Natural killer cell (primary cell): ENCODE results near the gene RPS21. TPM values are rescaled to one million over a fixed set of nuclear protein-coding genes. Genes with fewer than 3 reads are reported as not detected.

ENCODE experiments used
- ATAC-seq, 3 donors: fragments of 150-1000 bp in 2 of 3; fragments of 200-7000 bp in 1 of 3; cut with Tn5 transposase; 1 replicate in 1 of 3; 2 replicates in 2 of 3; pipeline ENCODE4 v1.10.0; 2021; ENCODE audit warnings: mild to moderate bottlenecking in 2 of 3, moderate library complexity in 2 of 3
- DNase-seq, 2 donors: peaks; one replicate each; pipeline versions ENCODE4 v3.0.0 to v3.0.0-alpha.2; 2013 to 2021; ENCODE audit warnings: mixed read lengths in 1 of 2
- H3K27ac ChIP-seq: one replicate; pipeline ENCODE4 v1.5.1; 2013; ENCODE audit warnings: mild to moderate bottlenecking, low read length
- H3K27me3 ChIP-seq: one replicate; pipeline ENCODE4 v1.6.1; 2013; ENCODE audit warnings: low read length; ENCODE audit not compliant: control insufficient read depth, insufficient read depth
- H3K36me3 ChIP-seq: one replicate; pipeline ENCODE4 v1.6.1; 2013; ENCODE audit warnings: low read length; ENCODE audit not compliant: control insufficient read depth, insufficient read depth
- H3K4me1 ChIP-seq: one replicate; pipeline ENCODE4 v1.6.1; 2013; ENCODE audit warnings: low read length; ENCODE audit not compliant: control insufficient read depth, insufficient read depth
- H3K4me3 ChIP-seq: one replicate; pipeline ENCODE4 v1.5.1; 2013; ENCODE audit warnings: low read length
- H3K9me3 ChIP-seq: one replicate; pipeline ENCODE4 v1.6.1; 2013; ENCODE audit warnings: low read length; ENCODE audit not compliant: control insufficient read depth, insufficient read depth
- H3K27ac Mint-ChIP-seq, 2 donors: one replicate each; pipeline ENCODE4 v1.8.0; 2022; ENCODE audit warnings: mild to moderate bottlenecking in 2 of 2, mixed read lengths in 2 of 2, moderate library complexity in 1 of 2
- H3K27me3 Mint-ChIP-seq, 2 donors: one replicate each; pipeline ENCODE4 v1.8.0; 2022; ENCODE audit warnings: low read depth in 2 of 2, mixed read lengths in 2 of 2
- H3K36me3 Mint-ChIP-seq: one replicate; pipeline ENCODE4 v1.8.0; 2022; ENCODE audit warnings: mixed read lengths
- H3K4me1 Mint-ChIP-seq, 2 donors: one replicate each; pipeline ENCODE4 v1.8.0; 2022; ENCODE audit warnings: mixed read lengths in 2 of 2
- H3K4me3 Mint-ChIP-seq: one replicate; pipeline ENCODE4 v1.8.0; 2022; ENCODE audit warnings: mild to moderate bottlenecking, moderate library complexity, mixed read lengths
- H3K9me3 Mint-ChIP-seq, 2 donors: one replicate each; pipeline ENCODE4 v1.8.0; 2022; ENCODE audit warnings: mixed read lengths in 2 of 2
- WGBS: methylation state at CpG from one replicate; pipeline ENCODE4 v1.1.7; 2013; ENCODE audit warnings: missing lambda C conversion rate; ENCODE audit not compliant: insufficient coverage; 5-methylcytosine and 5-hydroxymethylcytosine counted together
- intact Hi-C: fragments of 100-400 bp; cut with micrococcal nuclease; formaldehyde crosslinking; loops from one replicate; pipeline ENCODE4 v1.14.2; 2022
- total RNA-seq, 4 donors: library from RNA; stranded (reverse); fragments of 120-200 nt in 1 of 4; gene quantifications; one replicate each; pipeline versions ENCODE4 v1.2.3 to v1.2.4, GENCODE V29; 2013 to 2022
- TF ChIP-seq, protein P1 (sequence below): fragments of 200-600 bp; IDR thresholded peaks from one replicate; pipeline ENCODE4 v1.8.0; 2022; ENCODE audit warnings: antibody characterized with exemption

RPS21 gene
- total RNA-seq, 3 donors from 2014 or later (not counting 1 experiment from before 2014, with no cell fraction given): 887 to 1,244 (median 1,112) TPM

DNA sequence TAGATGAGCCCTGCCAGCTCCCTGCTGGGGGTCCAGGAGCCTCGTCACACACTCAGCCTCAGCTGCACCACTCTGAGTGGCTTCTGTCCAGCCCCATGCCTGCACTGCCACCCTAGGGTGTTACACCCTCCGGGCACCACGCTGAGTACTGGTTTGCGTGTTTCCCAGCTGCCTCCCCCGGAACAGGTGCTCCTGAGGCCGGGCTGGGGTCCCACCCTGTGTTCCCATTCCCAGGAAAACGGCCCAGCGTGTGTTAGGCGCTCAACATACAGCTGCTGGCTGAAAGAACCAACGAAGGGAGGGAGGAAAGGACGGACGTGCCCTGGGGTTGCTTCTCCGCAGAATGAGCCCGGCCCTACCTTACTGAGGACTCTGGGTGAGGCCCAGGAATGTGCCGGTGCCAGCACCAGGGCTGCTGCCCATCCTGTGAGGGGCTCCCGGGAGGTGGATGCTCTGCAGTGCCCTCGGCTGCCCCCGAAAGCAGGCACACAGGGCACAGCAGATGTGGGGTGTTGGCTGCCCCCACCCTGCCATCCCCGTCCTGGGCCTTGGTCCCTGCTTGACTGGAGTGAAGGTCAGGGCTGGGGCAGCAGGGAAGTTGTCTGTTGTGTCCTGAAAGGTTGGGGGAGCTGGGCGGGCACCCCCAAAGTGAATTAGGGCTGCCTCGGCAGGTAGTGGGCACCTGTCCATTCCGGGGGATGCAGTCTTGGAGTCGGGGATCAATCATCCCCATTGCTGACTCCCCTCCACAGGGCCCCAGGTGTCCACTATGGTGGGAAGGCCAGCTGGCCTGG is 36.1 kb upstream of the RPS21 start:
- no peak for DNase-seq
- H3K27ac Mint-ChIP-seq: no peak overlapping the region
- intact Hi-C loops: no loop called here
- WGBS: 86% methylated on average over 23 of the region's 23 CpGs
- no peaks in the 10 kb centered on the region for H3K4me1 Mint-ChIP-seq
- no peak overlapping the region for H3K4me3 Mint-ChIP-seq
- H3K4me1 ChIP-seq: no peaks in the 10 kb centered on the region
- peaks cover 3 to 4% of the 10 kb centered on the region in 2 donors for H3K9me3 Mint-ChIP-seq
- H3K27me3 Mint-ChIP-seq: no peaks in the 10 kb centered on the region
- TF ChIP-seq, protein P1, sequence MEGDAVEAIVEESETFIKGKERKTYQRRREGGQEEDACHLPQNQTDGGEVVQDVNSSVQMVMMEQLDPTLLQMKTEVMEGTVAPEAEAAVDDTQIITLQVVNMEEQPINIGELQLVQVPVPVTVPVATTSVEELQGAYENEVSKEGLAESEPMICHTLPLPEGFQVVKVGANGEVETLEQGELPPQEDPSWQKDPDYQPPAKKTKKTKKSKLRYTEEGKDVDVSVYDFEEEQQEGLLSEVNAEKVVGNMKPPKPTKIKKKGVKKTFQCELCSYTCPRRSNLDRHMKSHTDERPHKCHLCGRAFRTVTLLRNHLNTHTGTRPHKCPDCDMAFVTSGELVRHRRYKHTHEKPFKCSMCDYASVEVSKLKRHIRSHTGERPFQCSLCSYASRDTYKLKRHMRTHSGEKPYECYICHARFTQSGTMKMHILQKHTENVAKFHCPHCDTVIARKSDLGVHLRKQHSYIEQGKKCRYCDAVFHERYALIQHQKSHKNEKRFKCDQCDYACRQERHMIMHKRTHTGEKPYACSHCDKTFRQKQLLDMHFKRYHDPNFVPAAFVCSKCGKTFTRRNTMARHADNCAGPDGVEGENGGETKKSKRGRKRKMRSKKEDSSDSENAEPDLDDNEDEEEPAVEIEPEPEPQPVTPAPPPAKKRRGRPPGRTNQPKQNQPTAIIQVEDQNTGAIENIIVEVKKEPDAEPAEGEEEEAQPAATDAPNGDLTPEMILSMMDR: no peak
- no peak overlapping the region for H3K27ac ChIP-seq
- no peak overlapping the region for H3K4me3 ChIP-seq
- H3K9me3 ChIP-seq: no peaks in the 10 kb centered on the region
- no peaks in the 10 kb centered on the region for H3K36me3 ChIP-seq
- ATAC-seq: no peak
- no peaks in the 10 kb centered on the region for H3K27me3 ChIP-seq
- H3K36me3 Mint-ChIP-seq: no peaks in the 10 kb centered on the region

DNA sequence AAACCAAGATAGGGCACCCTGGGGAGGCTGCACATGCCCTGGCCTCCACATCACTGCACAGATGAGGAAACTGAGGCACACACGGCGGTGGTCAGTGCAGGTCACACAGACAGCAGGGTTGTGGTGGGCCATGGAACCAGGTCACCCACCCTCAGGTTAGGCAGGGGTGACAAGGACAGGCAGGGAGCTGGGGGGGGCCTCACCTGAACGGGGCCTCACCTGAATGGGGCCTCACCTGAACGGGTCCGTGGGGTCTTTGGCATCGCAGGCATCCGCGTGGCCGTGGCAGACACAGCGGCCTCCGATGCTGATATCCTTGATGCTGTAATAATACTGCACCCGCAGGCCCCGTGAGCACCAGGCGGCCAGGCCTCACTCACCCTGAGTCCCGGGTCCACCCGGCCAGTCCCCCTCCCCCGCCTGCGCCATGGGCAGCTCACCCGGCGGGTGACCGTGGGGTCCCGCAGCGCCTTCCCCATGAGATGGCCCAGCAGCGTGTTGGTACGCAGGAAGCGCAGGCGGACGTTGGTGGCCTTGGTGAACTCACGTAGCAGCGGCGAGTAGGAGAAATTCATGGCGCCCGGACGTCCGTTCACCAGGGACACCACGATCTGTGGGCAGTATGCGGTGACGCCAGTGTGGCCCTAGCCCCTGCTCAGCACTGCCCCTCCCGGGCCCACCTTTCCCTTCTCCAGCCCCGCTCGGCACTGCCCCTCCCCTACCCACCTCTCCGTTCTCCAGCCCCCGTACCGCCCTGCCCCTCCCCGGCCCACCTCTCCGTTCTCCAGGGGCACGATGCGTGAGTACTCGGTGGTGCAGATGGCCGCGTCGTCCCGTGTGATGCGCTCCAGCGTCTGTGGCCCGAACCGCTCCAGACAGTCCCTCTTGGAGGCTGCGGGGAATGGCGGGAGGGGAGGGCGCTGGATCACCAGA is 35.2 kb upstream of the RPS21 start:
- H3K9me3 ChIP-seq: no peaks in the 10 kb centered on the region
- Mint-ChIP-seq H3K27ac (no peak overlapping the region), H3K36me3 (no peaks in the 10 kb centered on the region), H3K9me3 (peaks cover 3 to 4% of the 10 kb centered on the region in 2 donors), H3K4me1 (no peaks in the 10 kb centered on the region), H3K4me3 (no peak overlapping the region), H3K27me3 (no peaks in the 10 kb centered on the region)
- ATAC-seq (no peak), DNase-seq (no peak)
- no peaks in the 10 kb centered on the region for H3K36me3 ChIP-seq
- intact Hi-C loops: no loop called here
- H3K4me3 ChIP-seq: no peak overlapping the region
- H3K4me1 ChIP-seq: no peaks in the 10 kb centered on the region
- TF ChIP-seq, protein P1: no peak
- H3K27me3 ChIP-seq: no peaks in the 10 kb centered on the region
- 92% methylated on average over 60 of the region's 60 CpGs for WGBS
- H3K27ac ChIP-seq: no peak overlapping the region

DNA sequence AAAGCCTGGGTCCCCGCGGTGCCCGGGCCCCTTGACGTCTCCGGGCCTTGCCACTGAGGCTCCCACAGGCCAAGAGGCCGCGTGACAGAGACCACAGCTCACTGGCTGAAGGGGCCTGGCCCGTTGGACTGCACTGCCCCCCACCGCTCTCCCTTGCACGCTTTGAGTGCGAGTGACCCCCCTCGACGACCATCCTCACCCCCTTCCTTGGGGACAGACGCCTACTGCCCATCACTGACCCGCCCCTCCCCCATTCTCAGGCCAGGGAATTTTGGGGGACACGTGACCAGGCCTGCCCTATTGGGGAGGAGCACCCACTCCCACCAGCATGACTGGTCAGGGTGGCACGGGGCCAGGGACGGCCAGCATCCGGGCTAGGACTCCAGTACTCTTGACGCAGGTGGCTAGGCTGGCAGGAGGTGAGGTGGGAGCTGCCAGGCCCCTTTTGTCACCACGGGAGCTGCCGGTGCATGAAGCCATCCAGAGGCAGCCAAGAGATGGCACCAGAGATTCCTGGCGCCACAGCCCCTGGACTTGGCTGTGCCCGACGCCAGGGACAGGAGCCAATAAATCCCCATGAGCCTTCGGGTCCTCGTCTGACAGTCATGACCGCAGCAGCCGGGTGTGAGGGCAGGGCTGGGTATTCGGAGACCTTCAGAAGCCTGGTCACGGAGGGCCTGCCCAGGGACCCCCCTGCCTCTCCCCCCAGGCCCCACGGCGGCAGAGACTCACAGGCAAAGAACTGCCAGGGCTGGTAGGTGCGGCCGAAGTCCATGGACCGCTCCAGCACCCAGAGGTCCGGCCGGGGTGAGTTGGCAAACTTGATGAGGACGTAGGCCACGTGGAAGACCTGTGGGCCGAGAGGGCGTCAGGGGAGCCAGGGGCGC is 34.3 kb upstream of the RPS21 start:
- H3K9me3 Mint-ChIP-seq: peaks cover 3 to 4% of the 10 kb centered on the region in 2 donors
- ATAC-seq (no peak), DNase-seq (no peak)
- TF ChIP-seq, protein P1: no peak
- no peaks in the 10 kb centered on the region for H3K4me1 Mint-ChIP-seq
- H3K36me3 ChIP-seq: no peaks in the 10 kb centered on the region
- H3K27ac Mint-ChIP-seq: no peak overlapping the region
- 86% methylated on average over 43 of the region's 43 CpGs for WGBS
- no peaks in the 10 kb centered on the region for H3K9me3 ChIP-seq
- no peaks in the 10 kb centered on the region for H3K4me1 ChIP-seq
- no peak overlapping the region for H3K4me3 ChIP-seq
- no peaks in the 10 kb centered on the region for H3K27me3 ChIP-seq
- no peak overlapping the region for H3K27ac ChIP-seq
- intact Hi-C loops: no loop called here
- H3K4me3 Mint-ChIP-seq: no peak overlapping the region
- no peaks in the 10 kb centered on the region for H3K36me3 Mint-ChIP-seq
- no peaks in the 10 kb centered on the region for H3K27me3 Mint-ChIP-seq
